TTC549 (cell line): ENCODE measurements around the gene TCF12.

ENCODE experiments used
- FAIRE-seq: peaks from 2 replicates; lab custom pipeline; 2012; peaks lifted over from hg19 to GRCh38; lab: Jason Lieb, UNC

Gene TCF12

DNA sequence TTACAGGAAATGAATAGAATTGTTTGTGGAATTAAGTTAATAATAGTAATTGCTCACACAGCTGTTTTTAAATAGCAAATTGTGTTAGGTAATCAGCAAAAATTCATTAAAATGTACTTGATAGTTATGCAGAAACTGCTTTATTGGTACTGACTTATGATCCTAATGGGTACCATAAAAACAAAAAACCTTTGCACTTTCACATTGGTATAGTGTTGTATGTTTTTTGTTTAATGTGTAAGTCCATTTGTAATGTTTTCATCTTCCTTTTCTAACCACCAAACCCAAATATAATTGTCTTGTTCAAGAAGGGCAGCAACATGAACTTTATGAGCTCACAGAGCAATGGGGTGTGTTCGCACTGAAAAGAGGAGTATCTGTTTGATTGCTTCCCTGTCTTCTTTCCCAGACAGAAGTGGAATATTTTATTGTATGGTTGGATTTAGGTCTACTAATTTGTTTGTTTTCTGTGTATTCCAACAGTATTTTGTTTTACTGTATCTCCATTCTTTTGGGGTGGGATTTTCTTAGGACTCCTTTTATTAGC, 135.8 kb downstream of the TCF12 start:
- no peak for FAIRE-seq

DNA sequence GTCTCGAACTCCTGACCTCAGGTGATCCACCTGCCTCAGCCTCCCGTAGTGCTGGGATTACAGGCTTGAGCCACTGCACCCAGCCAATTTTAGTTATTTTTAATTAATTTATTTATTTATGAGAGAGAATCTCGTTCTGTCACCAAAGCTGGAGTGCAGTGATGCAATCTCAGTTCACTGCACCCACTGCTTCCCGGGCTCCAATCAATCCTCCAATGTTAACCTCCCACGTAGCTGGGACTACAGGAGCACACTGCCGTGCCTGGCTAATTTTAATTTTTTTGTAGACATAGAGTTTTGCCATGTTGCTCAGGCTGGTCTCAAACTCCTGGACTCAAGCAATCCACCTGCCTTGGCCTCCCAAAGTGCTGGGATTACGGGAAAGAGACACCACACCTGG, 137.9 kb downstream of the TCF12 start:
- no peak for FAIRE-seq

DNA sequence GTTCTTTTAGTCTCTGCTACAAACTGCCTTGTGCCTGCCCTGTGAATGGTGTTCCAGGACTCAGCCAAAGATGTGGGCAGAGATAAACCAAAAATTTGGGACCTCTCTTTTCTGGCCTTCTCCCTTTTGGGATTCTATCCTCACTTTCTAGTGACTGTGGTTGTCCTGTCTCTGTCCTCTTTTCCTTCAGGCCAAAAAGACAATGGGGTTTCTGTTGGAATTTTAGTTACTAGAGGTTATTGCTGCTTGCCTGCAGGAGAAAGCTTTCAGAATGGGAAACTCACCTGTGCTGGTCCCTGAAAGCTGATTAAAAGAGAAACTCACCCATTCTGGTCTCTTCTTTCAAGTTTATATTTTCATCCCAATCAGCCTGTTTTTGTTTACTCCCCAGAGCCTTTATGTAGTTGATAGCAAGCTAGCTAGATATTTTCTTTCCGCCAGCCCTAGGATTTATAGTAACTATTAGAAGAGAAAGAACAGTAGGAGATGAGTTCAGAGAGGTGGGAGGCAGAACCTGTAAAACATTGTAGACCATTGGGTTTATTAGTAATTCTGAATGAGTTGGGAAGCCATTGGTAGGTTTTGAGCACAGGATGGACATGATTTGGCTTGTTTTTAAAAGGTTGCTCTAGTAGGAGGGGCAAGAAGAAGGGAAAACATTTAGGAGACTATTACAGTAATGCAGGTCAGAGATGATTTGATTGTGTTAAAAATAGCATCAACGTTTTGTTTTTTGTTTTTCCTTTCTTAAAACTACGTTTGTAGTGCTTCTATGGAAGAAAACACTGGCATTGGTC, 138.9 kb downstream of the TCF12 start:
- FAIRE-seq, result no peak

DNA sequence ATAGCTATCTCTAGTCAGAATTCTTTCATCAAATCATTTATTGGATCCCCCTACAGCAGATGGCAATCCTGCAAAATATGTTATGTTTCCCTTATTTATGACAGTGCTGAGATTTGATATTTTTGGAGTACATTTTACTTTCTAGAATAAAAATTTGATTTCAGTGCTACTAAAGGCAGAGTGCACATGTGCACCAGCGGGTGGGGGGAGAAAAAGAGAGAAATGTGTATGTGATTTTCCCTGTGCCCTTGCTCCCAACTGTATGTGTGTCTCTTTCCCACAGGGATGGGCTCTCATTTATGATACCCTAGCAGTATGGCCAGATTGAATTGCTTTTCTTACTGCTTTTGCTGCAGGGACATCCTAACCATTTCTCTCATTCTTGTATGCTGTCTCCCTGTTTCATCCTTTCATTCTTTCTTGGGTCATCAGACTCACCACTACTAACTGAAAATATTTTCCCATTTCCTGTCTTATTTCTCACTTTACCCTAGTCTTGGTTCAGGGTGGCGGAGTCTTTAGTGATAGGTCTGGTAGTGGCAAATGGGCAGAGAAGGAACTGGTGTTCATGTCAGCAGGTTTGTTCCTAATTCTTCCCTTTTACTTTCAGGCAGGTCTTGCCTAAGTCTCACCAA, 140.7 kb downstream of the TCF12 start:
- FAIRE-seq, result no peak

DNA sequence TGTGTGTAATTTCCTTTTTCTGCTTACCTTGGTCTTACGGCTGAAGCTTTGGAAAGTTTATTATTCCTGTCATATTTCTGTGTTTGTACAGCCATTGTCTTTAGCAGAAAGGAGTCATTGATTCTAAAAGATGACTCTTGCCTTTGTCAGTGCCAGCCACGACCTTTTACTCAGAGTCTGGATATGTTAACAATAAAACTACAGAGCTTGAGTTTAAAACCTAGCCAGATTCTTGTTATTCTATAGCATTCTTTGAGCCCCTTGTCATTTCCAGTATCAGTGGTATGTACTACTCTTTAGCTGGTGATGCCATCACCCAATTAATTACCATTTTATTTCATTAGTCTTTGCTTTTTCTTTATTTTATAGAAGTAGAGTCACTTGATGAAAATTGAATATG, 142.4 kb downstream of the TCF12 start:
- no peak for FAIRE-seq

DNA sequence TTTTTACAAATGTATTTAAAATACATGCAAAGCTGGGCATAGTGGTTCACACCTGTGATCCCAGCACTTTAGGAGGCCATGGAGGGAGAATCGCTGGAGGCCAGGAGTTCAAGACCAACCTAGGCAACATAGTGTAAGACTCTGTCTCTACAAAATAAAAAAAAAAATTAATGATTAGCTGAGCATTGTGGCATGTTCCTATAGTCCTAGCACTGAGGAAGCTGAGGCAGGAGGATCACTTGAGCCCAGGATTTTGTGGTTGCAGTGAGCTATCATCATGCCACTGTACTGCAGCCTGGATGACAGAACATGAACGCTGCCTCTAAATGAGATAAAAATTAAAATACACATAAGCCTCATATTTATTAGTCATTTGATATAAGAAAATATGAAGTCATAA, 142.8 kb downstream of the TCF12 start:
- no peak for FAIRE-seq

DNA sequence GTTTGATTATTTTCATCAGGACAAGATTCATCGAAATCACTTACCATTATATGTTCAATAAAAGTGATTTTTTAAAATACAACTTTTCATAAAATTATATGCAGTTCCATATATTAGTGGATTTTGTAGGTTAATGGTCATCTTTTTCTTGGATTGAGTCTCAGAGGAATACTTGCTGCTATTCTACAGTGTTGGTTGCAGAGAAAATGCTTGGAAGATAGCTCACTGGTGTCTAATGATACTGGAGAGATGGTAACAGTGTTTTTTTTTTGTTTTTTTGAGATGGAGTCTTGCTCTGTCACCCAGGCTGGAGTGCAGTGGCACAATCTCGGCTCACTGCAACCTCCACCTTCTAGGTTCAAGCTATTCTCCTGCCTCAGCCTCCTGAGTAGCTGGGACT, 143.3 kb downstream of the TCF12 start:
- no peak for FAIRE-seq

DNA sequence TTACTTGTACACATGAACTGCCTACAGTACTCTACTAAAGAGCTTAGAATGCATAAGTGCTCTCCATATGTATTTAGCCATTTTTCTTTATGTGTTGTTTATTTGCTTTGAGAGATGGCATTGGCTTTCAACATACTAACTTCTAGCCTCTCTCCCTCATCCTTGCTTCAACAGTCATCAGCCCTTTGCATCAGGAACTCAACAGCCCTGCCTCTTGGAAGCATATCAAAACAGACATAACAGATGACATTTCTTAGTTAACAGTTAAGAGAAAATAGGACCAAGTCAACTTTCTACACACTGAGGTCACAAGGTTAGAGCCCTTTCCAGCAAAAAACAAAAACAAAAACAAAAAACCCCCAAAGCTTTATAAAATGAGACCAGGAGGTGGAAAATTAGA, 145.6 kb downstream of the TCF12 start:
- no peak for FAIRE-seq

DNA sequence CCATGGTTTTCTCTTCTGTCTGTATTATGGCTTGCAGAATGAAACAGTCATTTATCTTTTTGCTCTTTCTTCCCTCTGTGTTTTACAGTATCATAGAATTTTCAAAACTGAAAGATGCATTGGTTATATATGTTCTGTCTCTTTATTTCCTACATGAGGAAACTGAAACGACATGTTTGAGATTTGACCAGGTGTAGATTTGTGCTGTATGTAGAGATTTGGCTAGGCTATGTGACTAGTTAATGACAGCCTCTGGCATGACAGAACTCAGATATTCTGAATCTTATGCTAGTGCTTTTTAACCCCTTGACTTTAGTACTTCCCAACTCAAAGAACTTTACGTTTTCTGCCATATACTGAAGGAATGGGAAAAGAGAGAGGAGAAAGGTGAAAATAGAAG, 151.0 kb downstream of the TCF12 start:
- FAIRE-seq, result no peak

DNA sequence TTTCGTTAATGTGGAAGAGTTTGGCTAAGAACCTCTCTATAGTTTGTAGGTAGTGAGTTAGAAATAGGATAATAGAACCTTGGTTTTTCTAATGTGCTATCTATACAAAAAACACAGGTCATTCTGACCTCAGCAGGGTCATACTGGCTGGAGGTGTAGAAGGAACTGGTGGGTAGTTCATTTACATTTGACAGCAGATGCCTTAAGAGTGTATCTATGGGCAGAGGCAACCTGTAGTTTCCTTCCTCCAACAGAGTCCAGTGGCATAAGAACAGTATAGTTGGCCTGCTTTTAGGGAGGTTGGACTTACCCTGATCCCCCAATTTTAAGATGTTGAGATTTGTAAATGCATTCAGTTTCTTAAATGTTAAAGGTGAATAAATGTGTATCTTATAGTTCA, 152.2 kb downstream of the TCF12 start:
- FAIRE-seq, result no peak

DNA sequence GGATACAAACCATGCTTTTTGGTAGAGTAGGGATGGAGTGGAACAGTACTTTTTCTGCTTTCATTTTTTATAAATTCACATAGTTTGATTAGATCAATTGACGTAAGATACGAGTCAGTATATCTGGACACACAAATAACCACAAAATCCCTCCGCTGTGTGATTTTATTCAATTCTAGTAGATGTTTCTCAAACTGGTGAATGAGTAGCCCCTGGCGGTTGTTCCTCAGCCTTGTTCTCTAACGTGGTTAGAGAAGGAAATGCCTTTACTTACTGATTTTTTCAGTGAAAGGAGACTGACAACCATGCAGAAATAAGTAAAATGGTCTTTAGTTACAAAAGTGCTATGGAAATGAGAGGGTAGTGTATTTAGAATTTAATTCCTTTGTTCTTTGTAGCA, 161.0 kb downstream of the TCF12 start:
- FAIRE-seq, result no peak

DNA sequence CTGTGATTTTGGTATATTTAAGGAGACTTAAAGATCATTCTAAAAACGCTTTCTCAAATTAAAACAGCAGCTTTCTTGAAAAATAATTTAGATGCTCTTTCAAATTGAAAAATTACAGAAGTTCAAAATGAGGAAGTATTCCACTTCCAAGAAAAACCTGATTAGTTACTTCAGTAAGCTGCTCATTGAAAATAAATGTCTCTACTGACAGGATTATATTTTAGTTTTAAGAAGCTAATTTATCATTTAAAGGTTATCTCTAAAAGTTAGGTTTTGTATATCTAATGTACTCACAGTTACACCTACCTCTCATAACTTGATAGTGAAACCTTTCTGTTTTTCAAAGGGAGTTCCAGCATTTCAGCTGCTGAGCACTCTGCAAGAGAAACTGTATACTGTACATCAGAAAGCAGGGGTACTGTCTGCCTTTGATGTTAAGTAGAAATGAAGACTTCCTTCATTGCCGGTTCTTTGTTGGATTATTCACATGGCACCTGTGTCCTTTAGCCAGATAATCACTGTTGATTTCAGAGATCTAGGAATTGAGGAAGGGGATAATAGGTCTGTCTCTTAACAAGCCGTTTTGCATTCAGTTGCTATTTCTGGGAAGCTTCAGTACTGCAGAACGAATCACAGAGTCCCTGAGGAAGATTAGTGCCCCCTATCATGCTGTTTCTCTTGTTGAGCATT, 161.6 kb downstream of the TCF12 start:
- FAIRE-seq, result no peak

DNA sequence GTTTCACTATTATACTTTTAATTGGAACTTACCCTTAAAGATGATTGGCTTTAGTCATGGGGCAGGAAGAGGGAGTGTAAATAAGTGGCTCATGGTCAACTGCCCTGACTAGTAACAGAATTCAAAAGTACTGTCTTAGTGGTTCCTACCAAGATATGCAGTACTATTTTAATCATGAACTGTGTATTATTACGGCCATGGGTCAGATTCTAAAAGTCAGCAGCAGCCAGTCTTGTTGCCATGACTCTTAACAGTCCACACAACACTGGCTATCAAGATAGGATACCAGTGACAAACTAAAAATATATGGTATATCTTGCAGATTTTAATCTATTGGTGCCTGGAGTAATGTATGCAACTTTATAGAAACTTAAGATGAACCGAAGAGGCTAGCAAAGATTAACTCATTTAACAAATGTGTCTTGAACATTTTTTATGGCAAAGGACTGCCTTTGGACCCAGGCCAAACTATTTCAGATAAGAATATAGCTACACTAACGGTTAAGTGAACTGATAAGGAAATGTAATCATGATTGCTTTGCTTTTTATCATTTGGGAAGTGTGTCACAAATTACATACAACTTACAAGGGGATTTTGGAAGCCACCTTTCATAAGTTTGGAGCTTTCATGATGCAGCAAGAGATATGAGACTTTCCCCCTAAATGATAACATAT, 163.7 kb downstream of the TCF12 start:
- no peak for FAIRE-seq

DNA sequence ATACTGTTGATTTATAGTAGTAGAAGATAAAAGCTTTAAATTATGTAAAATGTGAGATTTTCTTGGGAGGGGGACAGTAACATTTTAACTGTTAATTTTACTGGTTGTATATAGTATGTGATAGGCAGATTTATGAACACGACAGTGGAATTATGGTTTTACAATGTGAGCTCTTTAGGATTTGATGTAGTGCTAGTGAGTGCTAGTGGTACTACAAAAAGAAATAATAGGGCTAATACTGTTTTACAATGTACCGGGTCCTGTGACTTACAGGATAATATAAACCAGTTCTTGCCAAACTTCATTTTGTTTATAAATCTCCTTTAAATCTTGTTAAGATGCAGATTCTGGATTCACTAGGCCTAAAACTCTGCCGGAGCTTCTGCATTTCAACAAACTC, 165.7 kb downstream of the TCF12 start:
- FAIRE-seq, result no peak

DNA sequence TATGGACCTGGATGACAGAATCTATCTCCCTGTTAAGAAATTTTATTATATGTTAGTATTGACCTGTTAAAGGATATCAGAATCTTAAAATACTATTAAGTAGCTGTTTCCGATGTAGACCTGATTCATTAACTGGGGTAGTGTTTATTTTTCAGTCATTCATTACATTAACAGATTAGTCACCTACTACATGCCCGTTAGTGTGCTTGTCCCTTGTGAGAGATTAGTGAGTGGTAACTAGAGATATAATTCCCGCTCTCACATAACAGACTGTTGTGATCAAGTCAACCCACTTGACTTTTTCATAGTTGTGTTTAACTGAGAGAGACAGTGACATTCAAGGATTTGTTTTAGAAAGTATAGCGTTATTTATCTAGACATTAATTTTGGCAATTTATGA, 166.8 kb downstream of the TCF12 start:
- FAIRE-seq, result no peak

DNA sequence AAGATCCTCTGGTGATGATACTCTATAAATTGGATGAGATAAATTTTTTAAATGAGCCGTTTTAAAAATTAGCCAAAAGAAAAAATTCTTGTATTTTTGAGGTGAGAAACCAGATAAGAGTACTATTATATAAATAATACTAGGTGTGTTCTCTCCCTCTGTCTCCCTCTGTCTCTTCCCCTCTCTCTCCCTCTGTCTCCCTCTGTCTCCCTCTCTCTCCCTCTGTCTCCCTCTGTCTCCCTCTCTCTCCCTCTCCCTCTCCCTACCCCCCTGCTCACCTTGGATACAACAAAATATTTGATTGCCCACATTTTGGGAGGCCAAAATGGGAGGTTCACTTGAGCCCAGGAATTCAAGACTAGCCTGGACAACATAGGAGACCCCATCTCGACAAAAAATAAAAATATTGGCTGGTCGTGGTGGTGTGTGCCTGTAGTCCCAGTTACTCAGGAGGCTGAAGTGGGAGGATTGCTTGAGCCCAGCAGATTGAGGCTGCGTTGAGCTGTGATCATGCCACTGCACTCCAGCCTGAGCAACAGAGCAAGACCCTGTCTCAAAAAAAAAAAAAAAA, 168.5 kb downstream of the TCF12 start:
- FAIRE-seq, result no peak

DNA sequence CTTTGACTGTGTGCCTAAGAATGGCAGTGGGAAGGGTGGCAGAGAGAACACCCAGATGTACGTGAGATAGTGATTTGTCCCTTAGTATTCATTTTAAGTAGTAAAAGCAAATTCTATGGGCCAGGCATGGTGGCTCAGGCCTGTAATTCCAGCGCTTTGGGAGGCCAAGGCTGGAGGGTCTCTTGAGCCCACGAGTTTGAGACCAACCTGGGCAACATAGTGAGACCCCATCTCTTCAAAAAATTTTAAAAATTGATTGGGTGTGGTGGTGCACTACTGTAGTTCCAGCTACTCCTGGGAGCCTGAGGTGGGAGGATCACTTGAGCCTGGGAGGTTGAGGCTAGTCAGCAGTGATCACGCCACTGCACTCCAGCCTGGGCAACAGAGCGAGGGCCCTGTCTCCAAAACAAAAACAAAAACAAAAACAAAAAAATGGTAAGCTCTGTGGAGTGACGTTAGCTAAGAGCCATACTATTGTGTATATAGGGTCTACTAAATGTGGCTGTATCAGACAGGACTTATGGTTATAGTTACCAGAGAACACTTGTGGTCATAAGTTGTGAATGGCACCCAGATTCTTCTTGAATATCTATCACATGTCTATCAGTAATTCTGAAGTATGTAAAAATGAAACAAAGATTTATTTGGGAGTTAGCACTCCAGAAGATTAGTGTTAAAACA, 171.5 kb downstream of the TCF12 start:
- no peak for FAIRE-seq

DNA sequence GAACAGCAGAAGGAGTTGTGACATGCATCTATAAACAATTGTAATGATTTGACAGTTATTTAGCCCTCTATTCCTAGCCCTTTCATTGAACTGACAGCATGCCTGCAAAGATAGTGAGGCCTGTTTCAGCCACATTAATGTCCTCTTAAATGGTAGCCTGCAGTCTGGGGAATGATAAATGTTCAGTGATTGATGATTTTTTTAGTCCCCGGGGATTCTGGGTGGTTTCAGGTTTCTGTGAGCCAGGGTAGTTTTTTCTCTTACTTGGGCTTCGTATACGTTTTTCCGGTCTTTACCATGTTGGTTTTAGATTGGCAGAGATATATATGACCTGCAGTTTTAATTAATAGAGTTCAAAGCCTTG, 172.0 kb downstream of the TCF12 start:
- no peak for FAIRE-seq

DNA sequence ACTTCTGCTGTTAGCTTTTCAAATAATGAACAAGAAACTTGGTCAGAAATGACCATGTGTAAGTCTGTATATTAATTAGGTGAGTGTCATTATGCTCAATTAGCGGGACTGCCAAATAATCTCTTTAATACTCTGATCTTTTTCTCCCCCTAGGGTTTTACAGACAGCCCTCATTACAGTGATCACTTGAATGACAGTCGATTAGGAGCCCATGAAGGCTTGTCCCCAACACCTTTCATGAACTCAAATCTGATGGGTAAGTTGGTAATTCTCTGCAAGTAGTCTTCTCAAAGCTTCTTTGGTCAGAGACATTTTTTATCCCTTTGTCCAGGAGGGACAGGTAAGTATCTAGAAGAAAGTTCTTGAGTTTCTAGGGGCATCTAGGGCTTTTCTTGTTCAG, 173.2 kb downstream of the TCF12 start:
- no peak for FAIRE-seq

DNA sequence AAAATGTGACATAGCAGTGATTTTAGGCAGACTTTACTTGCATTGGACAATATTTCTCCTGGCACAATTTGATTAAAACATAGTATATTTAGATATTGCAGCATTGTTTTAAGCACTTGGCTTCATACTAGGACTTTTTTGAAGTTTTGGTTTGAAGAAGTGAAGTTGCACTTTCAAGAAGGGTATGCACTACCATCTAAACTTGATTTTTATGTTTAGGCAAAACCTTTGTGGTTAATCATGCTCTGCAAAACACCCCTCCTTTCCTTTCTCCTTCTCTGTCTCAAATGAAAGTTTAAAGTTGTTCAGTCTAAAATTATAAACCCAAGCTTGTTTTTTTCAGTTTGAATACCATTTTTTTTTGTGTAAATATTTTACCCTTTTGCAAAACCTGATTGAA, 173.8 kb downstream of the TCF12 start:
- no peak for FAIRE-seq

DNA sequence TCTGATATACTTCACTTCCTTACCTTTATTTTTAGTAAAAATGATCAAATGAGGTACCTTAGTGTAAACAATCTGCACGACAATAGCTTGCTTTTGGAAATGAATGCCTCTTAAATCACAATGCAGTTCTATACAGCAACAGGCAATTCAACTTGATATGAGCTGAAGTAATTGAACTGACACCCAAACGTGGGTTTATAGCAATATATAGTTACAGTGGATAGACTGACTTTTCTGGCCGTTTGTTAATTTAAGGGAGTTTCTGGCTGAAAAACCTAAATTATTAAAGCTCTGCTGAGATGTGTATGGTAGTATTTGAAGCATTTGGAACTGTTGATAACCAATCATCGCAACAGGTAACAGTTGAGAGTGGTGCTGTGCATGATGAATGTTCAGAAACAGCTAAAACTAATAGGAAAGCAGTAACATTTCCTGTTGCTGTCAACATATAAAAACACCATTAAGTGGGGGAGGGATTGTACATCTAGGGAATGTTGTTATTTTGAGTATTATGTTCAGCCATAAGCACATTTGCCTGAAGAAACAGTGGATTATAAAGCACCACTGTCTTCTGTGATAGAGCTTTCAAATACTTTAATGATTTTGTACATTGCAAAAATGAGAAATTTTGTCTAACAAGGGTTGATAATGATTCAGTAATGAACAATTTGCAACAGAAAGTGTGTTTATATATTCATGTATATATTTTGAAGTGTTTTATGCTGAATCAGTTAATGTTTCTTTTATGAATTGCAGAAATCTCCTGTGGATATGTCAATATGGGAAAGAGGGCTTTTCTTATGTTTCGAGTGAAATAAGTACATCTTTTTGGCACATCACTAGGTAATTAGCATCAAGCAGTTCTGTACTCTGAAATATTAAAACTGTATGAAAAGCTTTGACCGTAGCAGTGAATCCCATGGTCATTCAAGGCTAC, 176.1 kb downstream of the TCF12 start:
- no peak for FAIRE-seq
